SK-N-MC (cell line): Measurements from ENCODE around the gene PRKG1.

Experiments used
- EZH2 ChIP-seq: fragments of 200-600 bp; sonication (generic); IDR thresholded peaks from one replicate; pipeline ENCODE4 v1.6.1; 2017; ENCODE audit warnings: antibody characterized with exemption
- POLR2AphosphoS5 ChIP-seq: IDR thresholded peaks from 2 replicates; pipeline ENCODE4 v1.6.1; 2012; ENCODE audit warnings: mild to moderate bottlenecking, low read depth, low read length, borderline replicate concordance

GRCh38 chr10:52215745-52216361 is 1141.6 kb downstream of the PRKG1 start:
- TF ChIP-seq POLR2AphosphoS5 = no peak
- TF ChIP-seq EZH2 = no peak
